Large intestine (tissue), 3 donors: ENCODE results near the gene AAK1. TPM values are rescaled to one million over a fixed set of nuclear protein-coding genes. Genes with fewer than 3 reads are reported as not detected.

Source experiments
- DNase-seq, 2 donors: peaks; one replicate each; pipeline versions ENCODE4 v3.0.0 to v3.0.0-alpha.2; 2013
- H3K27ac ChIP-seq: one replicate; pipeline ENCODE4 v1.5.1; 2013; ENCODE audit warnings: low read length
- H3K27me3 ChIP-seq: 2 replicates; pipeline ENCODE4 v1.6.1; 2013; ENCODE audit warnings: low read length; ENCODE audit not compliant: control insufficient read depth, insufficient read depth
- H3K36me3 ChIP-seq: 2 replicates; pipeline ENCODE4 v1.6.1; 2013; ENCODE audit warnings: low read length; ENCODE audit not compliant: control insufficient read depth, insufficient read depth
- H3K4me1 ChIP-seq: one replicate; pipeline ENCODE4 v1.6.1; 2013; ENCODE audit warnings: low read length; ENCODE audit not compliant: control insufficient read depth, insufficient read depth
- H3K4me3 ChIP-seq: one replicate; pipeline ENCODE4 v1.5.1; 2013; ENCODE audit warnings: low read length
- H3K9me3 ChIP-seq: one replicate; pipeline ENCODE4 v1.6.1; 2013; ENCODE audit warnings: mild to moderate bottlenecking, low read depth, low read length, moderate library complexity; ENCODE audit not compliant: control insufficient read depth
- WGBS: methylation state at CpG from one replicate; pipeline ENCODE4 v1.1.5; 2013; ENCODE audit warnings: low lambda C conversion rate; ENCODE audit not compliant: insufficient coverage; 5-methylcytosine and 5-hydroxymethylcytosine counted together
- polyA plus RNA-seq: library from polyadenylated mRNA; unstranded; fragments of 120-200 nt; gene quantifications from one replicate; pipeline ENCODE4 v1.2.1, GENCODE V29; 2013

AAK1 gene
- polyA plus RNA-seq, 1 donor = 18.6 TPM

- H3K36me3 ChIP-seq = no peaks in the 10 kb centered on the region
- no peaks in the 10 kb centered on the region for H3K27me3 ChIP-seq
- peak; percentile 35 to 66 for DNase-seq
- no peaks in the 10 kb centered on the region for H3K9me3 ChIP-seq
- H3K4me1 ChIP-seq = no peaks in the 10 kb centered on the region
- 100% methylated on average over 1 of the region's 6 CpGs for WGBS
- H3K4me3 ChIP-seq = no peak overlapping the region
- H3K27ac ChIP-seq = peak overlapping the region; percentile 41
Observed at GRCh38 chr2:69588945-69589344, 54.6 kb downstream of the AAK1 start.

- Histone ChIP-seq H3K27me3 (no peaks in the 10 kb centered on the region), H3K36me3 (no peaks in the 10 kb centered on the region), H3K4me3 (no peak overlapping the region), H3K4me1 (peaks cover 3% of the 10 kb centered on the region), H3K27ac (peak overlapping the region; percentile 41), H3K9me3 (no peaks in the 10 kb centered on the region)
- DNase-seq = no peak
- whole genome bisulfite sequencing = 93% methylated on average over 2 of the region's 3 CpGs
Observed at GRCh38 chr2:69588403-69588802, 55.1 kb downstream of the AAK1 start.

DNA sequence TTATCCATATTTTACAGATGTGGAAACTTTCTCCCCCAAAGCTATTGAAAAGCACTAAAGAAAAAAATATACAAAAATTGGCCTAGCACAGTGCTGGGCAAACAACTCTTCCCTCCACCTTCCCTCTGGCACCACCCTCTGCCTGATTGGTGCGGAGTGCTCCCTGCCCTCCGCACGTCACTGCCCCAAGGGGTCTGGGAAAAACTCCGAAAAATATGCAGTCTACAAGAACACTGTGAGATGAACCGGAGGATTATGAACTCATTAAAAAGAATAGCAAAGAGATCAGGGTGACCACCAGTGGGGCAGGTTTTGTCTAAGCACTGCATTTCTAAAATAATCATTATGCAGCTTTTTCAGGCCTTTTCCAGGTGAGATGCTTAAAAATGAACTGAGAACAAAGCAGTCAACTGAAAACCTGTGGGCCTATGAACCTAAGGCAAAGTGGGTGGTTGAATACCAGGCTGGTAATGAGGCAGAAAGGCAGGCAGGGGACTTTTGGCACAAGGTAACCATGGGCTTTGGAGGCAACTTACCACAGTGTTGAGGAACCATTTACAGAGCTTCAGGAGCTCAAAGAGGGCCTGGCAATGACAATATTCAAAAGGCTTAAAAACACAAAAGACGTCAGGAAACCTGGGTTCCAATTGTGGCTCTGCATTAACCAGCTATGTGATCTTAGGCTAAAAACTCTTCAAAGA lies 57.5 kb downstream of the AAK1 start:
- Histone ChIP-seq H3K4me1 (peaks cover 18% of the 10 kb centered on the region), H3K4me3 (no peak overlapping the region), H3K9me3 (no peaks in the 10 kb centered on the region), H3K27ac (no peak overlapping the region), H3K27me3 (no peaks in the 10 kb centered on the region), H3K36me3 (no peaks in the 10 kb centered on the region)
- 100% methylated on average over 2 of the region's 6 CpGs for WGBS
- DNase-seq = no peak

DNA sequence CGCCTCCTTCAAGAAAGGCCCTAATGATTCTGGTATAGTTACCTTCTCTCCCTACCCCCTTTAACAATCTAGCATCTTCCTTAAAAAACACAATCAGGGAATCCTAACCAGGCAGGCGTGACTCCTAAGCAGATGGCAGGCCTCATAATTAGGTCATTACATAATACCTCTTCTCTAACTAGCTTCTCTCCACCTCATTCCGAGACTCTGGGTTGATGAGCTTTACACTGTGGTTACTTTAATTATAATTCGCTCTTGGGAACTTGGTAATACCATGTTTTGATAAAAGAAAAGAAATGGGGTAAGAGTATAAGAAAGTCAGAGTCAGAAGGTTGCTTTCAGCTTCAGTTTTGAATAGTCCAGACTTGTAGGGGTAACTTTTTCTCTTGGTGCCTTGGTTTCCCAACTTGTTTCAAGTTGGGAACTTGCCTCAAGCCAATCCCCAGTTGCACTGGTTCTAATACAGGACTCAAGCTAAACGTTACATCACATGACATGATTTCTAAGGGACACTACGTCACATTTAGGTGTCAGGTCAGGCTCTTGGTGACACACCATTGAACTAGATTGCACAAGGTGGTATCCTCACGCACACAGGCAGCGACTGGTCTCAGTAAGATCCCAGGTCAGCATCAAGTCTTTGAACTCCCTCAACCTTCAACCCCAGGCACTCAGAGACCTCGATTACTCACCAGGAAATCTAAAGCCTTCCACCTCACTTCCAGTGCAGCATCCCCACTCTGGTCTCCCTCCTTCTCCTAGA lies 59.2 kb downstream of the AAK1 start:
- no CpG with 5 or more reads among the region's 9 CpGs for WGBS
- no peaks in the 10 kb centered on the region for H3K27me3 ChIP-seq
- no peaks in the 10 kb centered on the region for H3K36me3 ChIP-seq
- H3K4me3 ChIP-seq = no peak overlapping the region
- peak overlapping the region; percentile 69 for H3K27ac ChIP-seq
- no peak for DNase-seq
- H3K9me3 ChIP-seq = no peaks in the 10 kb centered on the region
- H3K4me1 ChIP-seq = peaks cover 18% of the 10 kb centered on the region

GRCh38 chr2:69583321-69583833 lies 60.2 kb downstream of the AAK1 start:
- Histone ChIP-seq H3K36me3 (no peaks in the 10 kb centered on the region), H3K9me3 (no peaks in the 10 kb centered on the region), H3K27me3 (no peaks in the 10 kb centered on the region), H3K4me1 (peaks cover 18% of the 10 kb centered on the region), H3K27ac (peak overlapping the region; percentile 69), H3K4me3 (no peak overlapping the region)
- 80% methylated on average over 1 of the region's 3 CpGs for WGBS
- DNase-seq = peak; percentile 52 to 75

- WGBS = no CpG with 5 or more reads among the region's 3 CpGs
- no peaks in the 10 kb centered on the region for H3K9me3 ChIP-seq
- H3K27ac ChIP-seq = peak overlapping the region; percentile 69
- DNase-seq = peak; percentile 78 to 90
- no peak overlapping the region for H3K4me3 ChIP-seq
- H3K27me3 ChIP-seq = no peaks in the 10 kb centered on the region
- peaks cover 18% of the 10 kb centered on the region for H3K4me1 ChIP-seq
- no peaks in the 10 kb centered on the region for H3K36me3 ChIP-seq
Observed at GRCh38 chr2:69582582-69583176, 60.9 kb downstream of the AAK1 start.

DNA sequence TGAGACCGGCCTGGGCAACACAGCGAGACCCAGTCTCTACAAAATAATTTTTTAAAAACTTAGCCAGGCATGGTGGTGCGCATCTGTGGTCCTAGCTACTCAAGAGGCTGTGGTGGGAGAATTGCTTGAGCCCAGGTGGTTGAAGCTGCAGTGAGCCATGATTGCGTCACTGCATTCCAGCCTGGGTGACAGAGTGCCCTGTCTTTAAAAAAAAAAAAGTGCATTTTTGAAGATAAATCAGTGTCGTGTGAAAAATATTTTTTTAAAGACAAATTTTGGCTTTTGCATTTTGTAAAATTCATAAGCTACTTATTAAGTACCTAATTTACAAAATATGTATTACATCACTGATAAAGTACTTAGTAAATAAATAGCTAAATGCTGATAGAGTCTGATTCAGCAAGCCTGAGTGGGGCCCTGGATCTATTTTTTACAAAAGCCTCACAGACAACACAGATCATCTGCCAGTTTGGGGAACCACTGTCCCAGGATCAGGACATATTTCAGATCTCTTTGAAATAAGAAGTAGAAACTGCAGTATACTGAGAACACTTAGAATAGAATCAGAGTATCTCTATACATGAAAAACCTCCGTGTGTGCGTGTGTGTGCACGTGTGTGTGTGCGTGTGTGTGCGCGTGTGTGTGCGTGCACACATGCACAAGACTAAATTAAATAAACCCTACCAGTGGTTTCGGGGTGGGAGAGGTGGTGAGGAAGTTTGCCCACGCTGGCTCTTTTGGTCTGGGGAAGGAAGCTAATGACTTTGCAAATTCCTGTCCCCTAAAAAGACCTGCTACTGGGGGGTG lies 61.6 kb downstream of the AAK1 start:
- Histone ChIP-seq H3K27ac (peak overlapping the region; percentile 69), H3K27me3 (no peaks in the 10 kb centered on the region), H3K36me3 (no peaks in the 10 kb centered on the region), H3K9me3 (no peaks in the 10 kb centered on the region), H3K4me3 (no peak overlapping the region), H3K4me1 (peaks cover 18% of the 10 kb centered on the region)
- 14% methylated on average over 1 of the region's 14 CpGs for whole genome bisulfite sequencing
- peak; percentile 10 to 30 for DNase-seq

DNA sequence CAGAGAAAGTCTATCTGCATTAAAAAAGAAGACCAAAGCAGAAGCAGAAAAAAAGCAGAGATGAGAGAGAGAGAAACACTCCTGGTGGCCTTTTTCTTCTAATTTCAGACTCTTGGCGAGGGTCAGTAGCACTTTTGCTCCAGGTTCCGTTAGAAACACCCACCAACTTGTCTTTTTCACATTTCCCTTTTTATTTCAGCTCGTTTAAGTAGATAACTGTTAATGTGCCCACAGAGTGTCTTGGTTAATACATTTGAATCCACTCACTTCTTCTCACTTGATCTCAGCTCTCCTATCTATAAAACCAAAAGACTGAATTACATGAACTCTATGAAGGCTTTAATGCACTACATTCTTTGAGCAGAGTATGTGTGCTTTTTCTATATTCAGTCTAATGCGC lies 63.1 kb downstream of the AAK1 start:
- Histone ChIP-seq H3K9me3 (no peaks in the 10 kb centered on the region), H3K27me3 (no peaks in the 10 kb centered on the region), H3K36me3 (no peaks in the 10 kb centered on the region), H3K4me3 (no peak overlapping the region), H3K4me1 (peaks cover 18% of the 10 kb centered on the region), H3K27ac (no peak overlapping the region)
- no peak for DNase-seq
- WGBS = 79% methylated on average over 3 of the region's 4 CpGs

- Histone ChIP-seq H3K36me3 (no peaks in the 10 kb centered on the region), H3K27me3 (no peaks in the 10 kb centered on the region), H3K27ac (no peak overlapping the region), H3K4me1 (peaks cover 18% of the 10 kb centered on the region), H3K4me3 (no peak overlapping the region), H3K9me3 (no peaks in the 10 kb centered on the region)
- WGBS = 100% methylated on average over 3 of the region's 3 CpGs
- DNase-seq = no peak
Observed at GRCh38 chr2:69579536-69579935, 64.0 kb downstream of the AAK1 start.

DNA sequence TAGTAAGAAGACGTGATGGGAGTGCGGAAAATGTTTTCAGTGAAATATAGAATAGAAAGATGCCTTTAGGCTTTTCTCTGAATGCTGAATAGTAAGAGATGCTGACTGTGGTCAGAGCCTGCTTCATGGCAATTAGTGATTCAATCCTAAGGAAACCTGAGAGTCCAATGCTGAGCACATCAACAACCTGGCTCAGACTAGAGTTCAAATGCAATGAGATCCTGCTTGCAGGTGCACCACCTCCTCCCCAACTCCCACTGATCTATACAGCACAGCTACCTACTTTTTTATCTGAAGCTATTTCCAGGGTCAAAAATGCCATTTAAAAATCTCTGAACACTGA lies 65.4 kb downstream of the AAK1 start:
- no peak for DNase-seq
- peaks cover 13% of the 10 kb centered on the region for H3K4me1 ChIP-seq
- H3K36me3 ChIP-seq = no peaks in the 10 kb centered on the region
- H3K27ac ChIP-seq = no peak overlapping the region
- no peak overlapping the region for H3K4me3 ChIP-seq
- 100% methylated on average over 1 of the region's 2 CpGs for WGBS
- H3K27me3 ChIP-seq = no peaks in the 10 kb centered on the region
- no peaks in the 10 kb centered on the region for H3K9me3 ChIP-seq
